Tibial nerve (tissue), 4 donors: ENCODE data around the gene IRS1. TPM values are rescaled to one million over a fixed set of nuclear protein-coding genes. Genes with fewer than 3 reads are reported as not detected.

Source experiments
- DNase-seq, 2 donors: peaks; one replicate each; pipeline ENCODE4 v3.0.0-alpha.2; 2019; ENCODE audit warnings: low spot score in 2 of 2
- H3K27ac ChIP-seq, 4 donors: fragments of 200-600 bp; sonication (generic) in 3 of 4; one replicate each; pipeline ENCODE4 v1.5.1; 2017 to 2019; ENCODE audit warnings: mild to moderate bottlenecking in 1 of 4
- H3K27me3 ChIP-seq, 2 donors: fragments of 200-600 bp; sonication (generic) in 1 of 2; one replicate each; pipeline versions ENCODE4 v1.5.1 to v1.6.0; 2017 to 2019
- H3K36me3 ChIP-seq, 3 donors: fragments of 200-600 bp; sonication (generic); one replicate each; pipeline ENCODE4 v1.5.1; 2018 to 2019
- H3K4me1 ChIP-seq, 4 donors: fragments of 200-600 bp; sonication (generic) in 3 of 4; one replicate each; pipeline ENCODE4 v1.5.1; 2017 to 2019
- H3K4me3 ChIP-seq, 4 donors: fragments of 200-600 bp; sonication (generic) in 3 of 4; one replicate each; pipeline ENCODE4 v1.5.1; 2017 to 2019; ENCODE audit warnings: mild to moderate bottlenecking in 1 of 4, moderate library complexity in 1 of 4
- H3K9me3 ChIP-seq, 4 donors: fragments of 200-600 bp; sonication (generic) in 3 of 4; one replicate each; pipeline ENCODE4 v1.5.1; 2017 to 2019
- CTCF ChIP-seq, 5 experiments: fragments of 200-600 bp in 3 of 5; fragments of 450-650 bp in 2 of 5; sonication (generic) in 3 of 5; IDR thresholded peaks; one replicate each; pipeline ENCODE4 v1.5.1; 2016 to 2019; ENCODE audit warnings: antibody characterized with exemption in 5 of 5, mild to moderate bottlenecking in 3 of 5, moderate library complexity in 2 of 5
- EP300 ChIP-seq, 2 donors: sonication (generic); formaldehyde crosslinking; IDR thresholded peaks; one replicate each; pipeline ENCODE4 v1.6.1; 2017; ENCODE audit warnings: antibody characterized with exemption in 2 of 2, mild to moderate bottlenecking in 1 of 2
- POLR2A ChIP-seq, 2 donors: fragments of 450-650 bp; IDR thresholded peaks; one replicate each; pipeline ENCODE4 v1.6.1; 2017; ENCODE audit warnings: antibody characterized with exemption in 2 of 2, mild to moderate bottlenecking in 2 of 2, moderate library complexity in 2 of 2
- WGBS, 2 donors: methylation state at CpG; one replicate each; pipeline ENCODE4 v1.1.5; 2018; 5-methylcytosine and 5-hydroxymethylcytosine counted together
- total RNA-seq, 4 donors: library from RNA; depleted of rRNA; stranded (reverse); fragments of >200 nt; gene quantifications; one replicate each; pipeline ENCODE4 v1.1.0, GENCODE V29; 2016

IRS1 gene
- total RNA-seq, 4 donors from 2014 or later: 9.4 to 11.7 (median 11.2) TPM

- Histone ChIP-seq H3K27me3 (no peaks in the 10 kb centered on the region), H3K4me3 (no peak overlapping the region), H3K27ac (no peak overlapping the region), H3K4me1 (peaks cover 0 to 27% (median 8%) of the 10 kb centered on the region in 4 donors), H3K36me3 (peaks cover 0 to 3% (median 0%) of the 10 kb centered on the region in 3 donors), H3K9me3 (no peaks in the 10 kb centered on the region)
- TF ChIP-seq POLR2A (IDR thresholded peaks at IDR 0.05) (no peak), CTCF (IDR thresholded peaks at IDR 0.05) (no peak), EP300 (IDR thresholded peaks at IDR 0.05) (no peak)
- DNase-seq: no peak
- WGBS, 2 donors: 58 to 78% methylated on average over 1 of the region's 1 CpG
These were observed 53.3 kb downstream of the IRS1 start for GRCh38 chr2:226746196-226746800.

- H3K27me3 ChIP-seq: no peaks in the 10 kb centered on the region
- H3K9me3 ChIP-seq: no peaks in the 10 kb centered on the region
- TF ChIP-seq EP300 (IDR thresholded peaks at IDR 0.05): no peak
- TF ChIP-seq CTCF (IDR thresholded peaks at IDR 0.05): no peak
- no peak for TF ChIP-seq POLR2A (IDR thresholded peaks at IDR 0.05)
- H3K4me1 ChIP-seq: peaks cover 0 to 47% (median 13%) of the 10 kb centered on the region in 4 donors
- no peak for DNase-seq
- WGBS, 2 donors: 69 to 72% methylated on average over 4 of the region's 4 CpGs
- no peak overlapping the region for H3K4me3 ChIP-seq
- no peaks in the 10 kb centered on the region for H3K36me3 ChIP-seq
- H3K27ac ChIP-seq: no peak overlapping the region
These were observed 55.7 kb downstream of the IRS1 start for GRCh38 chr2:226743915-226744314.

DNA sequence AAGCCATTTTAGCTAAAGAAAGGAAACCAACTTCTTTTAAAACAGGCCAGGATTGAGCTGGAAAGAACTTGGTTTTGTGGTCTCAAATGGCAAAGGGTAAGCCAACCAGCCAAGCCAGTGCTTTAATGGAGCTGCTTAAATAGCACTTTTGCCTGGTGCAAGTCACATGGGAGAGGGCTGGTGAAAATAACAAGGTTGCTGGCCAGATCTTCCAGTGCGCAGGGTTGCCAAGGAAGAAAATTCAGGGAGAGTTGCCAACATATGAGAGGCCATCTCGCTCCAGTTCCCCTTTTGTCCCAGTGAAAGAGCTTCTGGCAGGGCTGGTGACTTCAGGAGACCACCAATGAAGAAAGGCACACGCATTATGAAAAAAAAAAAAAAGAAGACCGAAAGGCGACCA is 57.3 kb downstream of the IRS1 start:
- H3K36me3 ChIP-seq: no peaks in the 10 kb centered on the region
- peak overlapping the region in 1 of 4 donors; percentile 3 for H3K4me3 ChIP-seq
- H3K27ac ChIP-seq: peak overlapping the region; percentile 23 to 80 (median 52)
- no peak for TF ChIP-seq POLR2A (IDR thresholded peaks at IDR 0.05)
- TF ChIP-seq CTCF (IDR thresholded peaks at IDR 0.05): no peak
- TF ChIP-seq EP300 (IDR thresholded peaks at IDR 0.05): peak in 1 of 2 donors; percentile 60
- no peaks in the 10 kb centered on the region for H3K27me3 ChIP-seq
- peak; percentile 16 to 56 for DNase-seq
- peaks cover 0 to 57% (median 13%) of the 10 kb centered on the region in 4 donors for H3K4me1 ChIP-seq
- 22 to 29% methylated on average over 5 of the region's 5 CpGs for WGBS, 2 donors
- H3K9me3 ChIP-seq: no peaks in the 10 kb centered on the region

GRCh38 chr2:226740039-226740648 is 59.5 kb downstream of the IRS1 start:
- Histone ChIP-seq H3K4me1 (peaks cover 0 to 62% (median 13%) of the 10 kb centered on the region in 4 donors), H3K9me3 (no peaks in the 10 kb centered on the region), H3K36me3 (no peaks in the 10 kb centered on the region), H3K27me3 (no peaks in the 10 kb centered on the region), H3K4me3 (no peak overlapping the region), H3K27ac (no peak overlapping the region)
- TF ChIP-seq POLR2A (IDR thresholded peaks at IDR 0.05): no peak
- no peak for TF ChIP-seq EP300 (IDR thresholded peaks at IDR 0.05)
- no peak for TF ChIP-seq CTCF (IDR thresholded peaks at IDR 0.05)
- DNase-seq: no peak
- WGBS, 2 donors: 50 to 54% methylated on average over 3 of the region's 3 CpGs

- no peak for TF ChIP-seq POLR2A (IDR thresholded peaks at IDR 0.05)
- no peak for TF ChIP-seq CTCF (IDR thresholded peaks at IDR 0.05)
- no peak for TF ChIP-seq EP300 (IDR thresholded peaks at IDR 0.05)
- Histone ChIP-seq H3K9me3 (no peaks in the 10 kb centered on the region), H3K27me3 (no peaks in the 10 kb centered on the region), H3K36me3 (no peaks in the 10 kb centered on the region), H3K4me1 (peaks cover 0 to 62% (median 13%) of the 10 kb centered on the region in 4 donors), H3K4me3 (no peak overlapping the region), H3K27ac (peak overlapping the region in 2 of 4 donors; percentile 6 to 45)
- 72% methylated on average over 6 of the region's 6 CpGs for WGBS, 2 donors
- no peak for DNase-seq
These were observed 60.0 kb downstream of the IRS1 start for GRCh38 chr2:226739545-226740030.
